Stimulated activated memory B cell treated with anti-CD40 and anti-IgM and Interleukin-4, amounts not matched to agents 10 μg/mL and 1 μg/mL and 100 μg/mL, for 72 hours (primary cell): ENCODE data around the gene OR6A2.
A peak's percentile ranks its signal among the peaks of the same experiment; 100 is the strongest.
"Not testable (repeated sequence)": the region's sequence is repeated elsewhere in the genome, so short reads cannot be mapped to it uniquely, and the experiment has no call there.

ENCODE experiments used
- ATAC-seq: fragments of 150-1000 bp; cut with Tn5 transposase; 2 replicates; pipeline ENCODE4 v1.10.0; 2021
- H3K27ac Mint-ChIP-seq: one replicate; pipeline ENCODE4 v1.8.0; 2022; ENCODE audit warnings: mild to moderate bottlenecking, mixed read lengths
- H3K27me3 Mint-ChIP-seq: one replicate; pipeline ENCODE4 v1.8.0; 2022; ENCODE audit warnings: mixed read lengths
- H3K36me3 Mint-ChIP-seq: one replicate; pipeline ENCODE4 v1.8.0; 2022; ENCODE audit warnings: mixed read lengths
- H3K4me1 Mint-ChIP-seq: one replicate; pipeline ENCODE4 v1.8.0; 2022; ENCODE audit warnings: mixed read lengths
- H3K4me3 Mint-ChIP-seq: one replicate; pipeline ENCODE4 v1.8.0; 2022; ENCODE audit warnings: mild to moderate bottlenecking, moderate library complexity, mixed read lengths
- H3K9me3 Mint-ChIP-seq: one replicate; pipeline ENCODE4 v1.8.0; 2022; ENCODE audit warnings: mixed read lengths

OR6A2 gene

DNA sequence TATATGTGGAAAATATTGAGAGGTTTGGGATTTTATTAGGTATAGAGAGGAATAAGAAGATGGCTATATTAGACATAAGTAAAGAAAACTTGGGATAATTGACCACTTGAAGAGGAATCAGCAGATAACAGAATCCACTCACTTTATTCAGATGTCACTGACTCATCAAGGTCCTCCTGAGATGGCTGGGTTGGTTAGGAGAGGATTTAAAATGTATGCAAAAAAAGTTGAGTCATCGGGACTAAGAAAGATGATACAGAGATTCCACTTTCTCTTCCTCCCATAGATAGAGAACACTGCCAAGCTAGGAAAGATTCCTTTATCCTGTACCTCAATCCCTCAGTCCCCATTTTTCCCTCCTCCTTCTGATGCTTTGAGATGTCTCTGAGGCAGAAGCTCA is at the start of gene OR6A2:
TSS of gene OR6A2 (minus strand) at position 288 of the 400 bp plus-strand sequence. CDS start 3,981 bp downstream, outside the sequence.
- peaks cover 13% of the 10 kb centered on the region for H3K9me3 Mint-ChIP-seq
- no peak for ATAC-seq
- H3K4me3 Mint-ChIP-seq = no peak within 1 kb of the TSS
- H3K36me3 Mint-ChIP-seq = peaks cover 6% of the 10 kb centered on the region
- H3K27me3 Mint-ChIP-seq = no peaks in the 10 kb centered on the region
- no peak within 1 kb of the TSS for H3K27ac Mint-ChIP-seq
- H3K4me1 Mint-ChIP-seq = no peaks in the 10 kb centered on the region

DNA sequence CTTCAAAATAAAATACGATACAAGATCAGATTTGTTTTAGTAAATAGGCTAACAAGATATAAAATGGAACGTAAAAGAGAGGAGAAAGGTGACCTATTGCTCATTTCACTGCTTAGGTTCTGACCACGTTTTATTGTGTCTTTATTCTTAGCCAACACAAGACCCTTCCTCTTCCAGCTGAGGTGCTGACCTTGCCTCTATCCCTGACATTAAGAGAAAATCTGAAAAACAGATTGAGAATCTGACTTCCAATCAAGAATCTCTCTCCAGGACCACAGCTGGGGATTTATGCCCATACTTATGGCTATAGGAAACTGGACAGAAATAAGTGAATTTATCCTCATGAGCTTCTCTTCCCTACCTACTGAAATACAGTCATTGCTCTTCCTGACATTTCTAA is 45.9 kb upstream of the OR6A2 start, which contains the start of gene OR10A5:
TSS of gene OR10A5 (plus strand) at position 301 of the 400 bp plus-strand sequence. CDS start at position 301, 0 bp downstream.
- Mint-ChIP-seq H3K27me3 (peaks cover 23% of the 10 kb centered on the region), H3K9me3 (no peaks in the 10 kb centered on the region), H3K4me1 (no peaks in the 10 kb centered on the region), H3K4me3 (no peak within 1 kb of the TSS), H3K27ac (no peak within 1 kb of the TSS), H3K36me3 (no peaks in the 10 kb centered on the region)
- ATAC-seq = no peak

DNA sequence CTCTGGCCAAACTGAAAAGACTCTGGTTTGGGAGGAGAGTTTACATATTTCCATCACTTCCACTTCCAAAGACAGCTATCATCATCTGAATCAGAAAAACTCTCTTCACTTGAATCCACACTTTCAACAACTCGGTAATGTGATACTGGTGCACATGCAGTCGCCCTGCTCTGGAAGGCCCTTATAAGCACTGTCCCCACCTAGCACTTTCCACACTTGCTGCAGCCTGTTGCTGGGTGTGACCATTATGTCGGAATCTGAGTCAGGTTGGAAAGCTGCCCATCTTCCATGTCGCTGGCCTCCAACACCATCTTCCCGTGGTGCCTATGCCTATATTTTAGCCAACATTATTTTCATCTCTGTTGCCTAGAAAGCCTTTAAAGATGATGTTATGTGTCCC is 44.9 kb upstream of the OR6A2 start:
- Mint-ChIP-seq H3K4me3 (no peak overlapping the region), H3K27me3 (peaks cover 23% of the 10 kb centered on the region), H3K36me3 (no peaks in the 10 kb centered on the region), H3K4me1 (no peaks in the 10 kb centered on the region), H3K27ac (no peak overlapping the region), H3K9me3 (no peaks in the 10 kb centered on the region)
- ATAC-seq = no peak

DNA sequence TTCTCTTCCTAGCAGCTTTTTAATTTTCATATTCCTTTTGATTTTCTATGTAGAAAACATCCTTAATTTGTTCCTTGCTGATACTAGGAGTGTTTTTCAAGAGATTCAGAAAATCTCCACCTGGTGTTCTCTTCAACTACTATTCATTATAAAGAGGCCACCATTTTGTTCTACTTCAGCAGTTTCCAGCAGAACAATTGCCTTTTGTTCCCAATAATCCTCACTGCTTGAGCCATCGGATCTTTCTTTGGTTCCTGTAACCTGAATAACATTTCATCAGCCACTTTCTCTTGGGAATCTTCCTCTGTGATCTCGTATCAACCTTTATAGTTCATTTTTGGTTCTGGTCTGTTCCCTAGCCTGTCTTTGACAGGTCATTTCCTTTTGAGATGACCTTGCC is 44.2 kb upstream of the OR6A2 start:
- H3K4me3 Mint-ChIP-seq = no peak overlapping the region
- no peak for ATAC-seq
- H3K9me3 Mint-ChIP-seq = no peaks in the 10 kb centered on the region
- no peaks in the 10 kb centered on the region for H3K36me3 Mint-ChIP-seq
- H3K4me1 Mint-ChIP-seq = no peaks in the 10 kb centered on the region
- H3K27me3 Mint-ChIP-seq = peaks cover 23% of the 10 kb centered on the region
- no peak overlapping the region for H3K27ac Mint-ChIP-seq

DNA sequence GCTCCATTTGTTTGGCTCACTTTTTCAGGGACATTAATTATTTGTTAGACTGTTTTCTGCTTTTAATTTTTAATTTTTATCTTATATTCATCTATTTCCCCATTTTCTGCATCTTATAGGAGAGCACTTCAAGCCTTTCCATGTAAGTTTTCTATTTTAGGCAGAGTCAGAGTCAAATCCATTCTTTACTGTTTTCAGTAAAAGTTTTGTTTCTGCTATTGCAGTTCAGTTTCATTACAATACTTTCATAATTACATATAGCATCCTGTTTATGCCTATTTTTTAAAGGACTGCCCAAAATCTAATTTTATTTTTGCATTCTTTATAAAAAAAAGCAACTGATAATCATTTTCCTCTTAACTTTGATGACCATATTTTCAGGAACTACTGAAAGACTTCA is 42.2 kb upstream of the OR6A2 start:
- Mint-ChIP-seq H3K27ac (no peak overlapping the region), H3K4me1 (no peaks in the 10 kb centered on the region), H3K27me3 (peaks cover 15% of the 10 kb centered on the region), H3K36me3 (no peaks in the 10 kb centered on the region), H3K9me3 (no peaks in the 10 kb centered on the region), H3K4me3 (no peak overlapping the region)
- ATAC-seq = no peak

DNA sequence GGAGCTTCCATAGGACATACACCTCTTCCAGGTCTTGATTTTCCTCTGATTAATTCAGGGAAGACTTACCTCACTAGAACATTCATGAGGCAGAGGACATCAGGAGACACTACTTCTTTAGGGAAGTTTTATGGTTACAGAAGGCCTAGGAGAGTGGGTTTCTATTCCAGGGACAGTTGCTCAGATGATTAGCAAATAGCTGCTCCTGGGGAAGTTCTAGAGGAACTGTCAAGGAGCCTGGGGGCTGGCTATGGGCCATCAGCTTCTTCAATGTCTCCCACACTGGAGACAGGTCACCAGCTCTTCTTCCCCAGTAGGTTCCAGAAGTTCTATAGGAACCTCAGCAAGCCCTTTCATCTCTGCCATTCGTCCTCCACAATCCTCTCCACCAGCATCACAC is 34.5 kb upstream of the OR6A2 start:
- H3K9me3 Mint-ChIP-seq = no peaks in the 10 kb centered on the region
- H3K4me3 Mint-ChIP-seq = no peak overlapping the region
- no peak for ATAC-seq
- H3K27me3 Mint-ChIP-seq = no peaks in the 10 kb centered on the region
- H3K27ac Mint-ChIP-seq = no peak overlapping the region
- H3K4me1 Mint-ChIP-seq = peaks cover 16% of the 10 kb centered on the region
- no peaks in the 10 kb centered on the region for H3K36me3 Mint-ChIP-seq

DNA sequence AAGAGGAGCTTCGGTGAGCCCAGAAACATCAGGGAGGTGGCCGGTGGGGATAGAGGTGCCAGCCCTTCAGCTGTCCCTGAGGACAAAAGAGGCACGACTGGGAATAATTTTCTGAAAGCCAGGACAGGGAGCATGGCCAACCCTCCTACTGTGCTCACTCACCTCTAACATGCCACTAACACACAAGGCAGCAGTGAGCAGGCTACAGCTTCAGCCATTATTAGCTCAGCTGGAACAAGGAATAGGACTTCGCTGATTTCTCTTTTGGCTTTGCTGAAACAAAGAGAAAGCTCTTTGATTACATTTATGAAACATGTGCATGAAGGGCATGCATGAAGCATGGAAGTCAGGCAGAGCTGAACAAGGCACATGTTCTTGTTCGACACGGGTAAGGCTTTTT is 33.9 kb upstream of the OR6A2 start:
- no peak overlapping the region for H3K27ac Mint-ChIP-seq
- H3K4me3 Mint-ChIP-seq = no peak overlapping the region
- H3K27me3 Mint-ChIP-seq = no peaks in the 10 kb centered on the region
- peaks cover 16% of the 10 kb centered on the region for H3K4me1 Mint-ChIP-seq
- no peaks in the 10 kb centered on the region for H3K9me3 Mint-ChIP-seq
- no peaks in the 10 kb centered on the region for H3K36me3 Mint-ChIP-seq
- ATAC-seq = peak; percentile 20

DNA sequence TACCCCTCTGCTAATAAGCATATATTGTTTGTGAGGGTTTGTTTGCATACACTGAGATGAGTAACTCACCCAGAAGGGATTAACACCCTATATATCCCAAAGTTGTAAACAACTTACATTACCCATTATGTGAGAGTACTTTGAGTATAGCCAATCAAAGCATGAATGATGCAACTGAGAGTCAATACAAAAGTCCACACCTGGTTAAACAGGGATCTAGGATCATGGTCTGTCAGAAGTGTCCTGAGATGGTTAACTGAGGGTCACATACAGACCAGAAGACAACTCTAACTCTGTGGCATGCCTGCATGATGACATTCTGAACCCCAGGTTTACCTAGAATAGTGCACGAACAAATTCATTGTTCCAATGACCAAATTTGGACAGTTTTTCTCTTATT is 28.6 kb upstream of the OR6A2 start:
- Mint-ChIP-seq H3K36me3 (no peaks in the 10 kb centered on the region), H3K4me3 (no peak overlapping the region), H3K9me3 (no peaks in the 10 kb centered on the region), H3K4me1 (peaks cover 10% of the 10 kb centered on the region), H3K27me3 (no peaks in the 10 kb centered on the region), H3K27ac (no peak overlapping the region)
- ATAC-seq = no peak

DNA sequence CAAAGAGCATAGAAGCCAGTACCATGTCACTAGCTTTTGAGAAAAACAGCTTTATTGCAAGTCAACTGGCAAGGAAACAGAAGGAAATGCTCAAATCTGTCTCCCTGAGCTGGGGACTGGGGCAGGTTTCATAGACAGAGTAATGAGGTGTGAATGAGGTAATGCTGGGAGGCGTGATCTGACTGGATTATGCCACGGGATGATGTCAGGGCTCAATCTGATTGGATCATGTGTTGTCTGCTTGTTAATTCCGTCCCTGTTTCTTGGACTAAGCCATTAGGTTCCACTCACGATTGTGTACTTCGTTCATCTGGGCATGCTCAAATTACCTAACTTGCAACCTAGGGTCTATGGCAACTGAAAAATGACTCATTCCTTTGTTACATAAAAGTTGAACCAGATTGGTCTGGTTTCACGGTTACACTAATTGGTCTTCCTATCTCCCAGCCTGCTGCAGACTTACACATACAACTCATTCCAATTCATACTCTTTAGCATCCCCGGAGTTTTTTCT is 25.8 kb upstream of the OR6A2 start:
- Mint-ChIP-seq H3K4me3 (no peak overlapping the region), H3K27me3 (peaks cover 3% of the 10 kb centered on the region), H3K36me3 (peaks cover 2% of the 10 kb centered on the region), H3K27ac (no peak overlapping the region), H3K9me3 (peaks cover 2% of the 10 kb centered on the region), H3K4me1 (no peaks in the 10 kb centered on the region)
- ATAC-seq = no peak

DNA sequence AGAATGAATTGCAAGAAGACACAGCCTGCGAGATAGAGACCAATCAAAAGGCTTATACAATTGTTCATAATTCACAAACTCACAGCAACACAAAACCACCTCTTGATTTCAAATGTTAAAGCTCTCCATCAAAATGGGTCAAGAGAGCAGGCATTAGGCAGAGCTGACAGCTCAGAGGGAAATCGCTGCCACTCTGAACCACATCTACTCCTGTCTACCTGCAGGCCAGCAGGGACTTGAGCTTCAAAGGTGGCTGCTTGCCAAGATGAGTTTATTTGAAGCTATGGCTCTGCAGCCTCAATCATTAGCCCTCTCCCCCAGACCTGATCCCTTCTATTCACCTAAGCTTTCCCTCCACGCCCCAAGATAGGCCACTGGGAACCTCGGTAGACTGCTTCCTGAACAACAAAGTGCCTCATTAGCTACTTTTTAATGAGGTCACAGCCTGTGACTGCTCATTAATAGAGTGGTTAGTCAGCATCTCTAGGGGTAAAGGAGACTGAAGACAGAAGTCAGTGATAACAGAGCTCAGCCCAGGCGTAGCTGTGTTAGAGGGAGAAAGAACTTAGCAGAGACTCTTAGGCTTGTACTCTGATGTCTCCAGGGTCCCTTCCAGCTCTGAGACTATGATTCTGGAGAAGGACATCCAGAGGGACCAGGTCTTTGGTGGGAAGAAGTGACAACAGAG is 24.8 kb upstream of the OR6A2 start:
- Mint-ChIP-seq H3K4me1 (no peaks in the 10 kb centered on the region), H3K27me3 (peaks cover 10% of the 10 kb centered on the region), H3K36me3 (peaks cover 6% of the 10 kb centered on the region), H3K9me3 (peaks cover 5% of the 10 kb centered on the region), H3K4me3 (no peak overlapping the region), H3K27ac (no peak overlapping the region)
- ATAC-seq = peak; percentile 53

DNA sequence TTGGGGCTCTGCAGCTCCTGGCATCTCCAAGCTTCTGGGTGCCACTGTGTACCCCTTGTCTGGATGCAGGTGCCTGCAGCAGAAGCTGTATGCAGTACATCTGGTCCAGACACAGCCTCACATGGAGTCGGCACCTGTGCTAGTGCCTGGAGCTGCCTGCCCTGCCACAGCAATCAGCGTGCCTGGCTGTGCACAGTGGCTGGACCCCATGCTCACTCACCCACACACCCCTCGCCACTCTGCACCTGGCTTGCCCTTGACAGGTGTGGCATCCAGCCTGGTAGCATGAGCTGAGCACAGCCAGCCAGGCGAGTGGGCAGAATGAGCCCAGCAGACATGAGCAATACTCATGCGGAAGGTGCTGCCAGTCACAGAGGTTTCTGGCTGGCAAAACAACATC is 19.5 kb upstream of the OR6A2 start:
- Mint-ChIP-seq H3K4me3 (no peak overlapping the region), H3K9me3 (peaks cover 5% of the 10 kb centered on the region), H3K4me1 (no peaks in the 10 kb centered on the region), H3K36me3 (peaks cover 6% of the 10 kb centered on the region), H3K27me3 (peaks cover 23% of the 10 kb centered on the region), H3K27ac (no peak overlapping the region)
- no peak for ATAC-seq

DNA sequence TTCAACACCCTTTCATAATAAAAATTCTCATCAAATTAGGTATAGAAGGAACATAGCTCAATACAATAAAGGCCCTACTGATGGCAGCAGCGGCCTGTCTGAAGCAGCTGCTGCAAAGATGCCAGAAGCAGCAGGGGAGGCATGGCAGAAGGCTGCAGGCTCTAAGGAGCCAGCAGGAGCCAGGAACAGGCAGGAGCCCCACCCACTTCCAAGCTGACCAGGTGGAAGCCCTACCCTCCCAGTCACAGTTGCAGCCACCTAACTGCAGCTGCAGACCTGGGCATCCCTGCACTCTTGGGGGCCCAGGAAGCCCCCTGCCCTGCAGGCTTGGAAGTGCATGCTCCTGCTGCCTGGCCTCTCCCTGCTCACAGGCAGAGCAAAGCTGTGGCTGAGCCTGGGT is 18.2 kb upstream of the OR6A2 start:
- Mint-ChIP-seq H3K4me1 (no peaks in the 10 kb centered on the region), H3K27ac (no peak overlapping the region), H3K9me3 (peaks cover 5% of the 10 kb centered on the region), H3K36me3 (peaks cover 6% of the 10 kb centered on the region), H3K27me3 (peaks cover 31% of the 10 kb centered on the region), H3K4me3 (no peak overlapping the region)
- ATAC-seq = no peak

DNA sequence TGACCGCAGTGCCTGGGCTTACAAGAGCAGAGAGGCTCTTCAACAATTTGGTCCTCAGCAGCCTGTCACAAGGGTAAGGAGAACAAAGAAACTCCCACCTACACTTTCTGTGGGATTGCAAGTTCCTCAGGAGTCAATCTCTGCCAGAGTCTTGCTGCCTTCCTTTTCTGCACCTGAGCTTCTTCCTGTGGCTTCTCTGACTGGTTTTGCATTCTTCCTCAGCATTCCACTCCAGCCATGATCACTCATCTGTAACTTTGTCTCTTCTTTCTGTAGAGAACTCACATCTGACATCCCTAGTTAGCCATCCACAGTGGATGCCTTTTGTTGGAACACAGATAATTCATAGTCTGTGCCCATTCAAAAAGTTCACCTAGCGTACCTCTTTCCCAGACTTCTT is 14.2 kb upstream of the OR6A2 start:
- Mint-ChIP-seq H3K36me3 (no peaks in the 10 kb centered on the region), H3K9me3 (no peaks in the 10 kb centered on the region), H3K27me3 (peaks cover 52% of the 10 kb centered on the region), H3K4me3 (no peak overlapping the region), H3K27ac (no peak overlapping the region), H3K4me1 (no peaks in the 10 kb centered on the region)
- ATAC-seq = no peak

DNA sequence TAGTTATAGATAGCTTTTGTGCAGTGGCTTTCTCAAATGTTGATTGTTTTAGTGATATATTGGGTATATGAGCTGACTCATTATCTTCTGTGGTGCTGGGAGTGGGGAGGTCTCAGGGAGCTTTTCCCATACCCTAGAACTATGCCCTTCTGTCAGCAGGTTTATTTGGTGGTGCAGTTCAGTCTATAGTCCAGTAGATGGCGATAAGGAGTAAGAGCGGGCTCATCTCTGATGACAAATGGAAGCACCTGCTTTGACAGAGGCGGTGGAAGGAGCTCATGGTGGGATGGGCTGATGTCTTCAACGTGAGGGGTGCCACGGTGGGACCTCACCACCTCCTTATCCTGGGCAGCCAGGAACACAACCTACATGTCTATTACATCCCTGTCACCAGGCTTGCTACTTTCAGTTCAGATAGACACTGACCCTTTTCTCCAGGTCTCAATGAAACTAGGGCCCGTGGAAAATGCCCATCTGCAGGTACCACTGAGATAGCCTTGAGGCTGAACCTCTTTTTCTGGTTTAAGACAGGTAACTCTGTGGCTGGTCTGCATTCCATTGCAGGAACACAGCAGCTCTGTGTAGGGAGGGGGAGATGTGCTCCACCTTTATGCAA is 13.0 kb upstream of the OR6A2 start:
- H3K27me3 Mint-ChIP-seq = peaks cover 59% of the 10 kb centered on the region
- no peaks in the 10 kb centered on the region for H3K36me3 Mint-ChIP-seq
- H3K27ac Mint-ChIP-seq = no peak overlapping the region
- H3K4me3 Mint-ChIP-seq = no peak overlapping the region
- peak; percentile 64 for ATAC-seq
- H3K9me3 Mint-ChIP-seq = no peaks in the 10 kb centered on the region
- no peaks in the 10 kb centered on the region for H3K4me1 Mint-ChIP-seq

DNA sequence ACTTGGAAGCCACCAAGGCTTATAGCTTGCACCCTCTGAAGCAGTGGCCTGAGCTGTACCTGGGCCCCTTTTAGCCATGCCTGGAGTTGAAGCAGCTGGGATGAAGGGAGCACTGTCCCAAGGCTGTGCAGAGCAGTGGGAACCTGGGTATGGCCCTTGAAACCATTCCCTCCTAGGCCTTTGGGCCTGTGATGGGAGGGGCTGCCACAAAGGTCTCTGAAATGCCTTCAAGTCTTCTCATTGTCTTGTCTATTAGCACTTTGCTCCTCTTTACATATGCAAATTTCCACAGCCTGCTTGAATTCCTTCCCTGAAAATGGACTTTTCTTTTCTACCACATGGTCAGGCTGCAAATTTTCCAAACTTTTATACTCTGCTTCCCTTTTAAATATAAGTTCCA is 1.6 kb upstream of the OR6A2 start:
- not testable (repeated sequence) for ATAC-seq, H3K36me3 Mint-ChIP-seq, H3K4me3 Mint-ChIP-seq, H3K27me3 Mint-ChIP-seq, H3K27ac Mint-ChIP-seq, H3K4me1 Mint-ChIP-seq
- H3K9me3 Mint-ChIP-seq = peaks cover 13% of the 10 kb centered on the region

DNA sequence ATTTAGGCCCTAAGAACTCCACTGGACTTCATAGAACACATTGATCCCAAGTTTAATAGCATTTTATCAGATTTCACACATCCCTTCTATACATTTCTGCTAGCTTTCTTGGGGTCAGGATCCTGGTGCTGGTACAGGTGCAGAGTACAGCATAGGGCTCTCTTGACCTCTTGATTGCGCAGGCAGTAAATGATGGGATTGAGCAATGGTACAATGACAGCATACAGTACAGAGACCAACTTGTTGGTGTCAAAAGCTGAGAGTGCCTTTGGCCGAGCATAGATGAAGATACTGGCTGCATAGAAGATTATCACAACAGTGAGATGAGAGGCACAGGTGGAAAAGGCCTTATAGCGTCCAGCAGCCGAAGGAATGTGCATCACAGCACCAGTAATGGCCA is 4.8 kb downstream of the OR6A2 start:
- no peak for ATAC-seq
- Mint-ChIP-seq H3K27me3 (peaks cover 7% of the 10 kb centered on the region), H3K4me3 (no peak overlapping the region), H3K36me3 (no peaks in the 10 kb centered on the region), H3K9me3 (no peaks in the 10 kb centered on the region), H3K4me1 (no peaks in the 10 kb centered on the region), H3K27ac (no peak overlapping the region)
